Memory B cell (primary cell): Measurements from ENCODE around the gene POMZP3.
A peak's percentile ranks its signal among the peaks of the same experiment; 100 is the strongest.
"Not testable (repeated sequence)": the region's sequence is repeated elsewhere in the genome, so short reads cannot be mapped to it uniquely, and the experiment has no call there.

ENCODE experiments used
- ATAC-seq: fragments of 150-1000 bp; cut with Tn5 transposase; 2 replicates; pipeline ENCODE4 v1.10.0; 2021; ENCODE audit warnings: low read depth, mild to moderate bottlenecking, moderate library complexity
- DNase-seq, 2 donors: peaks; one replicate each; pipeline ENCODE4 v3.0.0; 2022; ENCODE audit warnings: low spot score in 2 of 2
- H3K27ac Mint-ChIP-seq: one replicate; pipeline ENCODE4 v1.8.0; 2022; ENCODE audit warnings: mild to moderate bottlenecking, moderate library complexity, mixed read lengths
- H3K27me3 Mint-ChIP-seq: one replicate; pipeline ENCODE4 v1.8.0; 2022; ENCODE audit warnings: mixed read lengths
- H3K36me3 Mint-ChIP-seq: one replicate; pipeline ENCODE4 v1.8.0; 2022; ENCODE audit warnings: mild to moderate bottlenecking, mixed read lengths
- H3K4me1 Mint-ChIP-seq: one replicate; pipeline ENCODE4 v1.8.0; 2022; ENCODE audit warnings: mixed read lengths
- H3K4me3 Mint-ChIP-seq: one replicate; pipeline ENCODE4 v1.8.0; 2022; ENCODE audit warnings: mild to moderate bottlenecking, moderate library complexity, mixed read lengths
- H3K9me3 Mint-ChIP-seq: one replicate; pipeline ENCODE4 v1.8.0; 2022; ENCODE audit warnings: mixed read lengths

Gene POMZP3

DNA sequence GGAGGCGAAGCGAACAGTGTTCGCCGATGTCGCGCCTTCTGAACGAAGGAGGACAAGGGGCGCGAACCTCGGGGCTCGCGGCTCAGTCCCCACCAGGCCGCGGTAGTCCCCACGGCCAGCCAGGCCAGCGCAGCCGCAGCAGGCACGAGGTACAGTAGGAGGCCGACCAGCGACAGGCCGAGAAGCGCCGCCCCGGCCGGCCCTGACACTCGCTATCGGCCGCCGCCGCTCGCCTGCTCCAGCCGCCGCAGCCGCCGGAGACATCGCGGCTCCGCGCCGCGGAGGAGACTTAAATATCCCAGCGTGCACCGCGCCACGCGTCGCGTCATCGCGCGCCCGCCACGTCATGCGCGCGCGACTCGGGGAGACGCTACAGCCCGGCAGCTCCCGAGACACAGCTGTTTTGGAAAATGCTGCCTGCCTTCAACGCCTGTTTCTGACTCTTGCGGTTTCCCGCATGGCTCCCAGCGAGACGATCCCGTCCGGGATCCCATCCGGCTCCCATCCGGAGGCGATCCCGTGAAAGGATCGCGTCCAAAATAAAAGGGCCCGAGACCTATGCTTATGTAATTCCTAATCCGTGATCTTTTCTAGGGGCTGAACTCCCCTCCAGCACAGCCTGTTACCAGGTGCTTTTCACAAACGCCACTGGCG is at the start of gene POMZP3:
Gene POMZP3, minus strand, starts transcription at position 291 of the 654 bp plus-strand sequence. CDS start 1,215 bp downstream, outside the sequence.
- ATAC-seq (peak; percentile 95), DNase-seq (peak; percentile 15 to 54)
- H3K27ac Mint-ChIP-seq, result peak within 1 kb of the TSS; percentile 92
- not testable (repeated sequence) for H3K4me1 Mint-ChIP-seq, H3K27me3 Mint-ChIP-seq, H3K36me3 Mint-ChIP-seq, H3K9me3 Mint-ChIP-seq
- peak within 1 kb of the TSS; percentile 94 for H3K4me3 Mint-ChIP-seq

DNA sequence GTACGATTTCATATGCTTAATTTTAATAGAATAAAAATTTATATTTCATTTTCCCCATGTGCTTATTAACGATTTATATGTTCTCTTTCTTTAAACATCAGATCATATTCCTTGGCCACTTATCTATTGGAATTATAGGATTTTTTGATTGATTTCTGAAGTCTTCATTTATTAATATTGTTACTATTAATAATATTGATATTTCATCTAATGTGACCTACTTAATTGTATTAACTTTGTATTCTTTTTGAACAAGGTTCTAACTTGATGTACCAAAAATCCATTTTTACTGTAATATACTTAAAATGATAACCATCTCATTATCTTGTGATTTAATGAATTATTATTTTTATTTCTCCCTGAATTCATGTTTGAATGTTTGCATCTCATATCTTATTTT is 48.7 kb upstream of the POMZP3 start:
- H3K4me3 Mint-ChIP-seq, H3K27me3 Mint-ChIP-seq, DNase-seq, ATAC-seq, H3K9me3 Mint-ChIP-seq, H3K4me1 Mint-ChIP-seq, H3K36me3 Mint-ChIP-seq, H3K27ac Mint-ChIP-seq: not testable (repeated sequence)

DNA sequence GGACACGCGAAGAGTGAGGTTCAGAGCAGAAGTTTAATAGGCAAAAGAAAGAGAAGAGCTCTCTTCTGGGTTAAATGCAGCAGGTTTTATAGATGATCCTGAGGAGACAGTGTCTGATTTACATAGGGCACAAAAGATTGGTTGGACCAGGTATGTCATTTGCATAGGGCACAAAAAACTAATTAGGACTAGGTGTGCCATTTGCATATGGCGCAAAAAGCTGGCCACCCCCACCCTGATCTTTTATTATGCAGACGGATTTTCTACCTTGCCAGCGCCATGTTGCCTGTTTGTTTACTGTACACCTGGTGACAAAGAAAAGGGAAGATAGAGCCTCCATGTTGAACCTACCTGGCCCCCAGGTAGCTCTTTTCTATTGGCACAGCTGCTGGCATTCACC is 46.3 kb upstream of the POMZP3 start:
- H3K4me1 Mint-ChIP-seq, H3K27ac Mint-ChIP-seq, H3K27me3 Mint-ChIP-seq, DNase-seq, ATAC-seq, H3K36me3 Mint-ChIP-seq, H3K9me3 Mint-ChIP-seq, H3K4me3 Mint-ChIP-seq: not testable (repeated sequence)

DNA sequence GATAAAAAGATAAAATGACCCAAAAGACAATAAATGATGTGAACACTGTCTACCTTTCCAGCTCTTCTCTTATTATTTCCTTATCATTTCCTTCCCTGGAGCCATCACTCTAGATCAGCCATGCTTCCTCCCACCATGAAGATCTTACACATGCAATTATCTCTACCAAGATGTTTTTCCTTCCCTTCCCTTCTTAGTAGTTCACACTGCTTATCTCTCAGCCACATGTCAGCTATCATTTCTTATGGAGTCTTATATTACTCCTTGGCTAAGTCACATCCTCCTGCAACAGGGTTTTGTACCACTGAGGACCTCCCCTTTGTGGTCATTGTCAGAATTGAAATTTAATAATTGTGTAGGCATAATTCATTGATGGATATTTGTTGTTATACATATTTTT is 32.1 kb upstream of the POMZP3 start:
- not testable (repeated sequence) for H3K27me3 Mint-ChIP-seq

DNA sequence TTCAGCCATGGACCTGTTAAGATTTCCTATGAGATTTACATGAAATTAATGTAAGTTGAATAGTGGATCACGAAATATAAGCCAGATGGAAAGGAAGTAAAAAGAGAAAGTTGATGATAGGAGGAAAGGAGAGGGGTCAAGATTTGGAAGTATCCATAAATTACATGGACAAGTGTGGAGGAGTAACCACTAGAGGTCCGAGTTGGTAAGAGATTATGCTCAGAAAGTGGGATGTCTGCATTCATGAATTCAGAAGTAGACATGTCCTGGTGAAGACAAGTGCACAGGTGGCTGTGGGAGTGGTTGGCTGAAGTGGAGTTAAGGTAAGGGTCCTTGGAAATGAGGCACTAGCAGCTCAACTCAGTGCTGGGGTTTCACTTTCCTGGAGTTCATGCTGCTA is 29.3 kb upstream of the POMZP3 start:
- H3K36me3 Mint-ChIP-seq, ATAC-seq, DNase-seq, H3K9me3 Mint-ChIP-seq, H3K27ac Mint-ChIP-seq, H3K4me1 Mint-ChIP-seq, H3K4me3 Mint-ChIP-seq, H3K27me3 Mint-ChIP-seq: not testable (repeated sequence)

More for the DNA sequence above, 32.1 kb upstream of the POMZP3 start:
- not testable (repeated sequence) for ATAC-seq, DNase-seq, H3K4me1 Mint-ChIP-seq, H3K4me3 Mint-ChIP-seq, H3K36me3 Mint-ChIP-seq, H3K27ac Mint-ChIP-seq, H3K9me3 Mint-ChIP-seq

DNA sequence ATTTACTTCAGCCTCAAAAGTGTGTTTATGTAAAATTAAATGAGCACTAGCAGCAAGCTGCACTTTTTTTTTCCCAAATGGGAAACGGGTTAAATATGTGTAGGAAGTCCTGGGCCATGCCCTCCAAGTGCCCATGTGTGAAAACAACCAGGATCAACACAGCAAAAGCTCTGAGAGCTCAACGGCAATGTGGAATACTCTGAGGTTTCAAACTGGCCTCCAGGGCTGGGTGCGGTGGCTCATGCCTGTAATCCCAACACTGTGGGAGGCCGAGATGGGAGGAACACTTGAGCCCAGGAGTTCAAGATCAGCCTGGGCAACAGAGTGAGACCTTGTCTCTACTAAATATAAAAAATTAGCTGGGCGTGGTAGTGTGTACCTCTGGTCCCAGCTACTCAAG is 15.5 kb upstream of the POMZP3 start:
- H3K27ac Mint-ChIP-seq, H3K4me3 Mint-ChIP-seq, ATAC-seq, H3K9me3 Mint-ChIP-seq, DNase-seq, H3K36me3 Mint-ChIP-seq, H3K27me3 Mint-ChIP-seq, H3K4me1 Mint-ChIP-seq: not testable (repeated sequence)

DNA sequence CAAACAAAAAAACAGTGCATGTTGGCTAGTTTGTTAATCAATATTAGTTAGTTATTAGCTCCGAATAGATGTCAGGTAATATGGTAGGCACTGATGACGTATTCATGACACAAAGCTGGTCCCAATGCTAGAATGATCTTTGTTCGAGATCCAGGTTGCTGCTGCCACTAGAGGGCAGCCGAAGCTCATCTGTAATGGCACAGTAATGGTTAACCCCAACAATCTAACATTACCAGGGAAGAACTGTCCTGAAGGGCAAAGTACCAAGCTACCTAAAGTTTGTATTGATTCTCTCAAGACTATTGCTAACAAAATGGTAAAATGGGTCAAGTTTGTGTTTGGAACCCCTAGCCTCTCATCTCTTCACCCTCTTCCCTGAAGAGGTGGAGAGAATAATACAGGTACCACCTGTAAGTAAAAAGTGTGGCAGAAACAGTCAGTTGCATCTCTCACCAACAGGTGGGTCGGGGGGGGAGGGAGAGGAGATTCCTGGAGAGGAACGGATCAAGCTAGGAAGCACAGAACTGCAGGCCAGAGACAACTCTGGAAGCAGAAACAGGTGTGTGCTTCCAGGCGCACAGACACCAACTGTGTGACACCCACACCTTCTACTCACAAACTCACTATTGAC is 10.1 kb upstream of the POMZP3 start:
- H3K9me3 Mint-ChIP-seq, DNase-seq, H3K27me3 Mint-ChIP-seq, H3K4me3 Mint-ChIP-seq, H3K27ac Mint-ChIP-seq, H3K36me3 Mint-ChIP-seq, H3K4me1 Mint-ChIP-seq: not testable (repeated sequence)
- peak; percentile 96 for ATAC-seq

DNA sequence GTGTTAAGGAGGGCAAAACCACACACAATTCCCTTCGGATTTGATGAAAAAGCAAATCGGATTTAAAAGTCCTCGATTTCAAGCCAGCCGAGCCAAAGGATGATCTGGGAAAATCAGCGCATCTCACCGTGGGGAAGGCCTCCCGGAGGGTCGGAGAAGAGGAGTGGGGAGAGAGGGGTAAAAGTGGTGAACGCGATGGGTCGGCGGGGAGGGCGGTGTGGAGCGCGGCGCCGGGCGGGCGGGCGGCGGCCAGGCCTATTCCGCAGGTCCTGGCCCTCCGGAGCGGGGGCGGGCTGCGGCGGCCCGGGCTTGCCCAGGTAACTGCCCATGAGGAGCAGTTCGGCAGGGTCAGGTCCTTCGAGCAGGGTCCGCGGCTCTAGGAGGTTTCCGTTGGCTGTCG is 498 bp downstream of the POMZP3 start:
- H3K36me3 Mint-ChIP-seq, H3K9me3 Mint-ChIP-seq, DNase-seq, H3K4me1 Mint-ChIP-seq, H3K27me3 Mint-ChIP-seq: not testable (repeated sequence)
- ATAC-seq, result peak; percentile 45
- peak overlapping the region; percentile 79 for H3K27ac Mint-ChIP-seq
- peak overlapping the region; percentile 94 for H3K4me3 Mint-ChIP-seq

DNA sequence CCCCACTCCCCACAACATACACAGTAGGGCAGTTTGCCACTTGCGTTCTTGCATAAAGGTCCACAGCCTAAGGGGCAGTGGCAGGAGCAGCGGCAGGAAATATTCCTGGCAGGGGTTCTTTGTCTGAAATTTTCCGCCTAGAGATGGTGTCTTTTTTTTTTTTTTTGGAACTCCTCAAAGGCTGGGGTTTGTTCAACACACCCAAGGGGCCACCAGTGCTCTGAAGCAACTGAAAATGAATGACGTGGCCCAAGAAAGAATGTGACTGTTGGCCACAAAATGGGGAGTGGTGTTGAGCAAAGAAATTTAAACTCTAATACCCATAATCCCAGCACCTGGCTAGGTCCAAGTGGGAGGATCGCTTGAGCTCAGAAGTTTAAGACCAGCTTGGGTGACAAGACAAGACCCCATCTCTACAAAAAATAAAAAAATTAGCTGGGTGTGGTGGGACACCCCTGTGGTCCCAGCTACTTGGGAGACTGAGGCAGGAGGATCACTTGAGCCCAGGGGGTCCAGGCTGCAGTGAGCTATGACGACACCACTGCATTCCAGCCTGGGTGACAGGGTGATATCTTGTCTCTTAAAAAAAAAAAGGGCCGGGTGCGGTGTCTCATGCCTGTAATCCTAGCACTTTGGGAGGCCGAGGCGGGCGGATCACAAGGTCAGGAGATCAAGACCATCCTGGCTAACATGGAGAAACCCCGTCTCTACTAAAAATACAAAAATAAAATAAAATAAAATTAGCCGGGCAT is 7.5 kb downstream of the POMZP3 start:
- not testable (repeated sequence) for ATAC-seq

DNA sequence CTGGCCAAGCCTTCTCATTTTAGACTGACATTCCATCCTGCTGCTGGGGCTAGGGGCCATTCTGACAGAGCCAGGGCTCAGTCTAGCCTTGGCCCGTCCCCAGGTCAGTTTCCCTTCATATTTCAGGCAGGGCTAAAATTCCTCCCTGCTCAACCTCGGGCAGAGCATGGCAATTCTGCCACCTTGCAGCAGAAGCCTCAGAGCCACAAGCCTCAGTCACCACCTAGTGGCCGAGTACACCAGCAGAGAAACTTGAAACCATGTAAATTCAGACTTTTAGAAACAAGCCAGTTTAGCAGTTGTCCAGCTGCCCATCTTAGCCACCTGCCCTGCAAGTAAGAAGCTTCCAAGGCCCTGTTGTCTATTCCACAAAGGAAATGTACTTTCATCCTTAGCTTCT is 13.3 kb downstream of the POMZP3 start:
- H3K4me3 Mint-ChIP-seq, H3K4me1 Mint-ChIP-seq, H3K36me3 Mint-ChIP-seq, H3K27me3 Mint-ChIP-seq, H3K9me3 Mint-ChIP-seq, H3K27ac Mint-ChIP-seq, DNase-seq, ATAC-seq: not testable (repeated sequence)

More for the DNA sequence above, 7.5 kb downstream of the POMZP3 start:
- not testable (repeated sequence) for H3K27ac Mint-ChIP-seq, H3K4me1 Mint-ChIP-seq, H3K4me3 Mint-ChIP-seq, H3K9me3 Mint-ChIP-seq, DNase-seq, H3K27me3 Mint-ChIP-seq, H3K36me3 Mint-ChIP-seq

DNA sequence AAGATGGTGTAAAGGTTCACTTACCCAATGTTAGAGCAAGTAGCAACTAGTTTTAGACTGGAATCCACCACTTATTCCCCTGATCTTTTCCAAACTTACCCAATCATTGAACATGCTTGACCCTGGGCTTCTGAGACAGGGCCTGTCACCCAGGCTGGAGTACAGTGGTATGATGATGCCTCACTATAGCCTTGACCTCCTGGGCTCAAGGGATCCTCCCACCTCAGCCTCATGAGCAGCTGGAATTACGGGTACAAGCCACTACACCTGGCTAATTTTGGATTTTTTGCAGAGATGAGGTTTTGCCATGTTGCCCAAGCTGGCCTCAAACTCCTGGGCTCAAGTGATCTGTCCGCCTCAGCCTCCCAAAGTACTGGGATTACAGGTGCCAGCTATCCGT is 14.8 kb downstream of the POMZP3 start:
- not testable (repeated sequence) for DNase-seq, H3K36me3 Mint-ChIP-seq, H3K9me3 Mint-ChIP-seq, H3K4me1 Mint-ChIP-seq, H3K27ac Mint-ChIP-seq, H3K4me3 Mint-ChIP-seq, H3K27me3 Mint-ChIP-seq, ATAC-seq

DNA sequence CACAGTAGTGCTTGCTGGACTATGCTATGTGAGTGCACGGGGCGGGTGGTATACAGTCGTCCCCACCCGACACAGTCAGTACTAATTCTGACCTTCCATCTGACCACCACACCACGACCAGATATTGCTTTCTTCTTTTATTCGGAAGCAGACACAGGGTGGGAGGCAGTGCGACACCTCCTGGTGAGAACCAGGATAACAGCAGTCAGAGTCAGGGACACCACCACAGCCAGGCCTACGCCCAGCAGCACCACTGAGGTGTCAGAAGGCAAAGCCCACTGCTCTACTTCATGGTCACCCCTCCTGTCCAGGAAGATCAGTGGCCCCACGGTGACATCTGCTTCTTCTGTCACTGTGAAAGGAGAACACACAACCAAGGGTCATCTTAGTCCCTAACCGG is 17.2 kb downstream of the POMZP3 start:
- not testable (repeated sequence) for H3K27me3 Mint-ChIP-seq, H3K9me3 Mint-ChIP-seq, H3K27ac Mint-ChIP-seq, DNase-seq, H3K4me1 Mint-ChIP-seq, H3K36me3 Mint-ChIP-seq, H3K4me3 Mint-ChIP-seq
- ATAC-seq, result peak; percentile 57

DNA sequence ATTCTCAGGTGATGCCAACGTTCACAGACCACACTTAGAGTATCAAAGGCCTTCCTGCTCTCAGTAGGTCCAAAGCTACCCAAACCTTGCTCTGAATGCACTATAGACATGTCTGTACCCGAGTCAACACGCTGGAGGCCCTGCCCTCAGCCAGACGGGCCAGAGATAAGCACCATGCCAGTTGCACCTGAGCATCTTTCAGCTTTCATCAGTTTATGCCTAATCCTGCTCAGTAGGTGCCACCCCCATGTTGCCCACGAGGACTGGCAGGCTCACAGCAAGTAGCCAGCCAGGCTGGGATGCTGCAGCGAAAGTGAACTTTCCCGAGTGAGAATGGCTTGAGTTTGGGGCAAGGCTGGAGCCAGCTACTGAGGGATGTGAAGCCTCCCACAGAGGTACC is 18.6 kb downstream of the POMZP3 start:
- not testable (repeated sequence) for H3K4me3 Mint-ChIP-seq, H3K4me1 Mint-ChIP-seq, ATAC-seq, H3K27ac Mint-ChIP-seq, DNase-seq, H3K9me3 Mint-ChIP-seq, H3K36me3 Mint-ChIP-seq, H3K27me3 Mint-ChIP-seq

DNA sequence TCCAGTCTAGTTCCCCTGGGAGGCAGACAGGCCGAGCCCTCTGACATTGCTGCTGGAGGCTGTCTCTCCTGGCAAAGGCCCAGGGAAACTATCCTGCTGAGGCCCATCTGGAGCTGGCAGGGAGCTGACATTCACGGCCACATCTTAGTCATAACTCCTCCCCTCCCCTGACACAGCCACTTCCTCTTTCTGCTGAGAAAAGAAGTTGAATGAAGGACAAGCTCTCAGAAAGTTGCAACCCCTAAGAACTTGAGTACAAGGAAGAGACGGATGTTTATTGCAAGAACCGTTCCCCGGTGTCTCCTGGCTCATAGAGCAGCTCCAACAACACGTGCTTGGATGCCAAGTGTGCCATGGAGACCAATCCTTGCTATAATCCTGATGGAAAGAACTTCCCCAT is 21.1 kb downstream of the POMZP3 start:
- peak overlapping the region; percentile 68 for H3K4me3 Mint-ChIP-seq
- ATAC-seq, result peak; percentile 96
- H3K9me3 Mint-ChIP-seq, H3K36me3 Mint-ChIP-seq, H3K27me3 Mint-ChIP-seq, H3K4me1 Mint-ChIP-seq: not testable (repeated sequence)
- peak overlapping the region; percentile 72 for H3K27ac Mint-ChIP-seq
- DNase-seq, result peak in 1 of 2 donors; percentile 18
